Activated CD8-positive, alpha-beta memory T cell treated with anti-CD3 and anti-CD28 coated beads, Interleukin-2, amount 10 ng/mL, durations not matched to agents 7 days and 5 days (primary cell): Measurements from ENCODE around the gene SNORC. TPM values are rescaled to one million over a fixed set of nuclear protein-coding genes. Genes with fewer than 3 reads are reported as not detected.

Source experiments
- ATAC-seq: fragments of 150-1000 bp; cut with Tn5 transposase; one replicate; pipeline ENCODE4 v1.10.0; 2021; ENCODE audit warnings: moderate library complexity
- CTCF ChIA-PET: fragments of 350-600 bp; sonication (Branson Sonifier 250); formaldehyde crosslinking; loops from one replicate; lab custom pipeline; 2021; ENCODE audit warnings: antibody characterized with exemption; lab: Charles Lee
- DNase-seq: peaks from one replicate; pipeline ENCODE4 v3.0.0-alpha.2; 2020
- H3K27ac Mint-ChIP-seq: one replicate; pipeline ENCODE4 v1.8.0; 2021; ENCODE audit warnings: mild to moderate bottlenecking, mixed read lengths
- H3K27me3 Mint-ChIP-seq: one replicate; pipeline ENCODE4 v1.8.0; 2021; ENCODE audit warnings: mixed read lengths
- H3K36me3 Mint-ChIP-seq: one replicate; pipeline ENCODE4 v1.8.0; 2021; ENCODE audit warnings: mild to moderate bottlenecking, mixed read lengths
- H3K4me1 Mint-ChIP-seq: one replicate; pipeline ENCODE4 v1.8.0; 2021; ENCODE audit warnings: mixed read lengths
- H3K4me3 Mint-ChIP-seq: one replicate; pipeline ENCODE4 v1.8.0; 2021; ENCODE audit warnings: mild to moderate bottlenecking, moderate library complexity, mixed read lengths
- H3K9me3 Mint-ChIP-seq: one replicate; pipeline ENCODE4 v1.8.0; 2022; ENCODE audit warnings: low read depth, mixed read lengths
- total RNA-seq, 2 experiments: library from RNA; stranded (reverse); gene quantifications; one replicate each; pipeline ENCODE4 v1.2.3, GENCODE V29; 2021

The SNORC gene
- total RNA-seq, 2 experiments from 2014 or later, result 1.4 to 1.8 TPM

DNA sequence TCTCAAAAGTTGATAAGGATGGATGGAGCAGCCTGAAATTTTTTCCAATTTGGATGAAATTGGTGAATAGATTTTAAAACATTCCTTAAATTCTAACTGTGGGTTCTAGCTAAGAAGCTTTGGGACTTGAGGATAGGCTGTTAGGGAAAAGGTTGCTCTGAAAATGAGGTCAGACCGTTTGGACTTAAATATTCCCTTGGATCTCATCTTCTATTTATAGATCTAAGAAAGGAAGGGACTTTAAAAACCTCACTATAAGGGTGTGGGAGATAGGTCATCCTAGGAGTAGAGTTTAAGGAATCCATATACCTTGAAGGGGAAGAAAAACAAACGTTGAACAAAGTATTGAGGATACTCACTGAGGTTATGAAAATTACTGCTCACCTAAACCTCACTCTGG lies 17.4 kb upstream of the SNORC start:
- Mint-ChIP-seq H3K36me3 (peaks cover 27% of the 10 kb centered on the region), H3K27ac (no peak overlapping the region), H3K27me3 (no peaks in the 10 kb centered on the region), H3K4me3 (no peak overlapping the region), H3K9me3 (no peaks in the 10 kb centered on the region), H3K4me1 (peaks cover 2% of the 10 kb centered on the region)
- DNase-seq, result no peak
- ATAC-seq, result no peak
- CTCF ChIA-PET, result interaction anchor here (0.8 to 4.0 kb wide), 10 partner anchors 8 to 398 kb away, joined by 3 to 21 read pairs (median 4); partner anchors contain the start of genes ATG16L1 and INPP5D

DNA sequence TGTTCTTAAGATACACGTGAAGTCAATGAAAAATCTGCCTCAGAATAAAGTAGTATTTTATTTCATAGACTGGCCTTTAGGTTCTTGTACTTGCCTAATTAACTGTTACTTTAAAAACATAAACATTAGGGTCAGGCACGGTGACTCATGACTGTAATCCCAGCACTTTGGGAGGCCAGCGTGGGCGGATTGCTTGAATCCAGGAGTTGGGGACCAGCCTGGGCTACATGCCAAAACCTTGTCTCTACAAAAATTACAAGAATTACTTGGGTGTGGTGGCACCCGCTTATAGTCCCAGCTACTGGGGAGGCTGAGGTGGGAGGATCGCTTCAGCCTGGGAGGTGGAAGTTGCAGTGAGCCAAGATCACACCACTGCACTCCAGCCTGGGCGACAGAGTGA lies 16.0 kb upstream of the SNORC start:
- CTCF ChIA-PET, result interaction anchor here (0.9 to 4.0 kb wide), 6 partner anchors 118 to 409 kb away, joined by 3 to 21 read pairs (median 3); partner anchors contain the start of gene ATG16L1
- H3K4me3 Mint-ChIP-seq, result no peak overlapping the region
- peaks cover 25% of the 10 kb centered on the region for H3K36me3 Mint-ChIP-seq
- ATAC-seq (no peak), DNase-seq (no peak)
- no peak overlapping the region for H3K27ac Mint-ChIP-seq
- H3K9me3 Mint-ChIP-seq, result no peaks in the 10 kb centered on the region
- no peaks in the 10 kb centered on the region for H3K27me3 Mint-ChIP-seq
- peaks cover 2% of the 10 kb centered on the region for H3K4me1 Mint-ChIP-seq

DNA sequence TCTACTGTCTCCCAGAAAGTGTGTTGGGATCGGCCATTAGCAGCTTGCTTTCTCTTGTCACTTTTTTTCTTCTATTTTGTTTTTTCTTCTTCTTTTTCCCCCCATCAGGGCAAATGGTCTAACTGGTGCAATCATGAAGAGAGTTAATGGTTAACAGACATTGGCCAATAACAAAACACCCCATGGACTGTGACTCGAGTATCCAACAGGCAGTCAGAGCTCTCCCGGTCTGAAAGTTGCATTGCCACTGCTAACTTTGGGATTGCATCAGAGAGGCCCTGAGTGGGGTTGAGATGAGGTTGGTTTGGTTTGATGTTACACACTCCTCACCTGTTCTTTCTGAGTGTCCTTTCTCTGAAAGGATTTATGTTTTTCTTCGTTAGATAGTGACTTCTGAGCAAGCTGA lies 12.9 kb upstream of the SNORC start:
- CTCF ChIA-PET, result interaction anchor here (0.7 kb wide), 1 partner anchor 197 kb away, joined by 3 read pairs; no protein-coding TSS in a partner anchor
- Mint-ChIP-seq H3K4me3 (no peak overlapping the region), H3K27me3 (no peaks in the 10 kb centered on the region), H3K4me1 (peaks cover 2% of the 10 kb centered on the region), H3K36me3 (peaks cover 18% of the 10 kb centered on the region), H3K9me3 (no peaks in the 10 kb centered on the region), H3K27ac (no peak overlapping the region)
- no peak for ATAC-seq
- no peak for DNase-seq

DNA sequence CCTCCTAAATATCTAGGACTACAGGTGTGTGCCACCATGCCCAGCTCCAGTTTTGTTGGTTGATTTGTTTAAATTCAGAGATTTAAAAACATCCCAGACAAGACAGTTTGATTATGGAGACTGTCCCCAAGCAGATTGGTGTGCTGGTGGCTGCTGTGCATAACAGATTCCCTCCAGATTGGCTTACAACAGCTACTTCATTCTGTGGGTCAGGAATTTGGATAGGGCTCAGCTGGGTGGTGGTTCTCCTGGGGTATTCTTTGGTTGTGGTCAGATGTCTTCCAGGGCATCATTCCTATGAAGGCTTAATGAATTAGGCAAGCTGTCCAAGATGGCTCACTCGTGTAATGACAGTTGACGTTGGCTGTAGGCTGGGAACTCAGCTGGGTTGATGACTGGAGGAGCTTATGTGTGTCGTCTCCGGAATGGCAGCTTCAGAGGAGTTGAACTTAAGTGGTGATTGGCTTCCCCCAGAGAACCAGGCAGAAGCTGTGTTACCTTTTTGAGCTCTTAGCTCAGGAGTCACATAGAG lies 10.6 kb upstream of the SNORC start:
- H3K4me1 Mint-ChIP-seq, result no peaks in the 10 kb centered on the region
- H3K4me3 Mint-ChIP-seq, result no peak overlapping the region
- H3K27ac Mint-ChIP-seq, result no peak overlapping the region

DNA sequence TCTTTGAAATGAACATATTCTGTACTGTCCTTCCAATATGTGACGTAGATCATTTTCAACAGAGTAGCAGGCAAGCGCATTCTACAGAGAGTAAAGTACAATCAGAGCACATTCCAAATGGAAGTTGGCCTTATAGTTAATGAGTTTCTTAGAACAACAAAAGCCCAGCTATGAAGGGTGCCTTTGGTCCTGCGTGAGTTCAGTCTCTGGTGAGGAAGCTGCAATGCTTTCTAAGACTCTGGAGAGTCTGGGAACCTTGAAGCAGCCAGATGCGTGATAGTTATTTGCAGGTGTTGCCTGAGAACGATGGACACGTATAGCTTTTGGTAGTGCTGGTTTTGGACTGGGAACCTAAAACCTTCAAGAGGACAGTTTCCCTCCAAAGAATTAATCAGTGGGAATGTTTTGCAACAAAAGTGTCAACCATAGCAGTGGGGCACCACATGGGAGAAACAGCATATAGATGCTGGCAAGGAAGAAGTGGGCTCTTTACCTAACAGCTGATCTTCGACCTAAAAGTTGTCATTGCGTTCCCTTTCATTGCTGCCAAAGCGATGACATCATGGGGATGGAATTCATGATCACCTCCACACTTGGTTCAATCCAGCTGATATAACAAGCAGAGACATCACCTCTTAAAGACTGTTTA lies 9.3 kb upstream of the SNORC start:
- H3K27me3 Mint-ChIP-seq, result no peaks in the 10 kb centered on the region
- ATAC-seq (no peak), DNase-seq (no peak)
- H3K4me3 Mint-ChIP-seq, result no peak overlapping the region
- H3K9me3 Mint-ChIP-seq, result no peaks in the 10 kb centered on the region
- H3K4me1 Mint-ChIP-seq, result no peaks in the 10 kb centered on the region
- CTCF ChIA-PET, result interaction anchor here (0.6 kb wide), 1 partner anchor 119 kb away, joined by 3 read pairs; no protein-coding TSS in a partner anchor
- no peak overlapping the region for H3K27ac Mint-ChIP-seq
- H3K36me3 Mint-ChIP-seq, result peaks cover 15% of the 10 kb centered on the region

More for the DNA sequence above, 10.6 kb upstream of the SNORC start:
- no peaks in the 10 kb centered on the region for H3K9me3 Mint-ChIP-seq
- CTCF ChIA-PET, result interaction anchor here (0.6 kb wide), 1 partner anchor 8 kb away, joined by 3 read pairs; no protein-coding TSS in a partner anchor
- DNase-seq (no peak), ATAC-seq (no peak)
- no peaks in the 10 kb centered on the region for H3K27me3 Mint-ChIP-seq
- peaks cover 15% of the 10 kb centered on the region for H3K36me3 Mint-ChIP-seq

- CTCF ChIA-PET, result no interaction called here
- Mint-ChIP-seq H3K4me3 (no peak overlapping the region), H3K27ac (no peak overlapping the region), H3K9me3 (no peaks in the 10 kb centered on the region), H3K36me3 (peaks cover 14% of the 10 kb centered on the region), H3K4me1 (no peaks in the 10 kb centered on the region), H3K27me3 (no peaks in the 10 kb centered on the region)
- ATAC-seq (no peak), DNase-seq (no peak)
Observed at GRCh38 chr2:232861353-232861752, 8.7 kb upstream of the SNORC start.

DNA sequence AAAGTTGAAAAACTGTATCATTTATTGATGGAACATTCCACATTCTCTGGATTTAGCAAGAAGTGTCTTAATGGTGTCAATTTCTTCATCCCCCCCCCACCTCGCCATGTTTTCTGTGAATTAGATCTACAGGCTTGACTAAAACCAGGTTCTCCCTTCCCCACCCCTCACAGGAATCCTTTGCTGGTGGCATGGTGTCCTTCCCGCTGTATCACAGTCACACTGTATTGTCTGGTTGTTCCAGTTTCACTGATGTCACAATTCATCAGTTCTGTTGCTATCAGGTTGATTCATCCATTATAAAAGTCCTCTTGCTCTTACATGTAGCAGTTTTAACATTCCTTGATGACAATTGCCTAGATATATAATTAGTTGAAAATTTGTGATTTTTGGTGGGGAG lies 6.1 kb upstream of the SNORC start:
- Mint-ChIP-seq H3K9me3 (no peaks in the 10 kb centered on the region), H3K27me3 (no peaks in the 10 kb centered on the region), H3K4me1 (no peaks in the 10 kb centered on the region), H3K27ac (no peak overlapping the region), H3K4me3 (no peak overlapping the region), H3K36me3 (no peaks in the 10 kb centered on the region)
- ATAC-seq, result no peak
- DNase-seq, result peak; percentile 35
- CTCF ChIA-PET, result no interaction called here

- ATAC-seq (no peak), DNase-seq (no peak)
- Mint-ChIP-seq H3K4me1 (no peaks in the 10 kb centered on the region), H3K27me3 (no peaks in the 10 kb centered on the region), H3K27ac (no peak overlapping the region), H3K4me3 (no peak overlapping the region), H3K36me3 (no peaks in the 10 kb centered on the region), H3K9me3 (no peaks in the 10 kb centered on the region)
- CTCF ChIA-PET, result no interaction called here
Observed at GRCh38 chr2:232865165-232865564, 4.9 kb upstream of the SNORC start.

GRCh38 chr2:232866104-232866503 lies 4.0 kb upstream of the SNORC start:
- H3K4me3 Mint-ChIP-seq, result no peak overlapping the region
- H3K4me1 Mint-ChIP-seq, result no peaks in the 10 kb centered on the region
- H3K9me3 Mint-ChIP-seq, result no peaks in the 10 kb centered on the region
- no peak for ATAC-seq
- H3K27ac Mint-ChIP-seq, result no peak overlapping the region
- H3K36me3 Mint-ChIP-seq, result no peaks in the 10 kb centered on the region
- CTCF ChIA-PET, result no interaction called here
- DNase-seq, result no peak
- no peaks in the 10 kb centered on the region for H3K27me3 Mint-ChIP-seq

DNA sequence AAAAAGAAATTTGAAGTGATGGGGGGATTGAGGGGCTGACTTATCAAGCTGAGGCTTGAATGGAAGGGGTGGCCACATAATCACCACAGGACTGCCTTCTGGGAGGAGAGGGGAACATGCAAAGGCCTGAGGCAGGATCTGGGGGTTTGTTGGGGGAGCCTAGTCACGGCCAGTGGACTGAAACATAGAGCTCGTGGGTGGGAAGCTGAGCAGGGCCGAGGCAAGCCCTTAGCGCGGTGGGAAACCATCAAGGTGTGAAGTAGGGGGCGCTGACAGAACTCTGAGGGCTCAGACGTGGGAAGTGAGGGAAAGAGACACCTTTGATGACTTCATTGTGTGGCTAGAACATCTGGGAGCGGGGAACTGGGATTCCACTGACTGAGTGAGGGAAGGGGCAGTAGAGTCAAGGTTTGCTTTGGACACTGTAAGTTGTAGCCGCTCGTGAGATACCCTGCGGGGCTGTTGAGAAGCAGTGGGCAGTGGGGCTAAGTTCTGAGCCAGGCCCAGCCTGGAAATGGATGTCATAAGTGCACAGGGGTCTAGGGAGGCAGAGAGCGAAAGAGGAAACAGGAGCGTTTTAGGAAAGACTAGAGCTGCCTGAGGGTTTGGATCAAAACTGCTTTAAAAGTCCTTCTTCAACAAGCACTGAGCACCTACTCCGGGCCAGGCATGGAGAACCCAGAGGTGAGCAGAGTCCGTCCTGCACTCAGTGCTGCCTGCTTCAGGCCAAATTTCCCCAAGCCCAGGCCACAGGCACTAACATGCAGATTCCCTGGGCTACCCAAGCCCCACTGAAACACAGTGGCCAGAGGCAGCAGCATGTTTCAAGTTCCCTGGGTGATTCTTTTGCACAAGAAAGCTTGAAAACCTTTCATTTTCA lies 686 bp upstream of the SNORC start:
- no peaks in the 10 kb centered on the region for H3K36me3 Mint-ChIP-seq
- no peaks in the 10 kb centered on the region for H3K4me1 Mint-ChIP-seq
- H3K4me3 Mint-ChIP-seq, result no peak overlapping the region
- no peak overlapping the region for H3K27ac Mint-ChIP-seq
- CTCF ChIA-PET, result interaction anchor here (1.0 kb wide), 2 partner anchors 28 to 185 kb away, joined by 3 read pairs; no protein-coding TSS in a partner anchor
- ATAC-seq (no peak), DNase-seq (peak; percentile 31)
- no peaks in the 10 kb centered on the region for H3K27me3 Mint-ChIP-seq
- no peaks in the 10 kb centered on the region for H3K9me3 Mint-ChIP-seq

DNA sequence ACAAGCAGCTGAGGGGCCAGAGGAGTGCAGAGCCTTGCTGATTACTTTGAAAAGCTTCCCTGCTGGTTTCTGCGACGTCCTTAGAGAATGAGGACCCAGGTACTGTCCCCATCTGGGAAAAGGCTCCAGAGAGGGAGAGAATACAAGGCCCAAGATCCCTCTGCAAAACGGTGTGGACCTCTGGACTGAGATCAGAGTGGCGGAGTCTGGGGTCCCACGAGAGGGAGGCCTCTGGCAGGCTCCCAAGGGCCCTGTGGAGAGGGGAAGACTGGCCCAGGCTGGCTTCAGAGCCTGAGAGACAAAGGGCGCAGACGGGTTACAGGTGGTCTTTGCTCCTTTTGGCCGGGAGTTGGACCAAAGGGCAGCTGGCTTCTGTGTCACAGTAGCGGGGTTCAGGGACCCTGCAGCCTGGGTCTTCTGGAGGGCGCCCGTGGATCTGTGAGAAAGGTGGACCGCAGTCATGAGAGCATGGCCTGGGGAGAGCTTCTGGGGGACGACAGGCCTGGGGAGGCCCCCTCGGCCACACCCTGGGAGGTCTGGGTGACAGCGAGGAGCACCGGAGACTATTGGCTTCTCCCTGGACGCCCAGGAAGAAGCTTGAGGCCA lies 805 bp downstream of the SNORC start:
- no peaks in the 10 kb centered on the region for H3K36me3 Mint-ChIP-seq
- ATAC-seq (no peak), DNase-seq (peak; percentile 31)
- CTCF ChIA-PET, result no interaction called here
- H3K4me1 Mint-ChIP-seq, result peaks cover 3% of the 10 kb centered on the region
- peaks cover 8% of the 10 kb centered on the region for H3K27me3 Mint-ChIP-seq
- H3K27ac Mint-ChIP-seq, result no peak overlapping the region
- H3K9me3 Mint-ChIP-seq, result no peaks in the 10 kb centered on the region
- no peak overlapping the region for H3K4me3 Mint-ChIP-seq

GRCh38 chr2:232871418-232871834 lies 1.4 kb downstream of the SNORC start:
- DNase-seq, result peak; percentile 30
- peaks cover 3% of the 10 kb centered on the region for H3K4me1 Mint-ChIP-seq
- H3K27me3 Mint-ChIP-seq, result peaks cover 8% of the 10 kb centered on the region
- no peak for ATAC-seq
- CTCF ChIA-PET, result no interaction called here
- no peaks in the 10 kb centered on the region for H3K36me3 Mint-ChIP-seq
- H3K4me3 Mint-ChIP-seq, result no peak overlapping the region
- no peak overlapping the region for H3K27ac Mint-ChIP-seq
- no peaks in the 10 kb centered on the region for H3K9me3 Mint-ChIP-seq
